GM23338 (cell line): ENCODE data around the gene CAPN15. TPM values are rescaled to one million over a fixed set of nuclear protein-coding genes. Genes with fewer than 3 reads are reported as not detected.

Experiments
- ATAC-seq: fragments of 200-7000 bp; cut with Tn5 transposase; 3 replicates; pipeline ENCODE4 v1.9.1; 2020
- DNase-seq: peaks from one replicate; pipeline ENCODE4 v3.0.0-alpha.2; 2015; ENCODE audit warnings: low spot score
- H2AFZ ChIP-seq: fragments of 200-600 bp; sonication (generic); 2 replicates; pipeline ENCODE4 v1.8.0; 2016; ENCODE audit warnings: antibody characterized with exemption, mild to moderate bottlenecking, moderate library complexity
- H3F3A ChIP-seq: fragments of 200-600 bp; sonication (generic); replicated peaks from 2 replicates; pipeline ENCODE4 v1.8.0; 2017; ENCODE audit warnings: antibody characterized with exemption, mixed run types, low read depth
- H3K27ac ChIP-seq: fragments of 200-600 bp; sonication (generic); 2 replicates; pipeline ENCODE4 v1.6.1; 2016; ENCODE audit warnings: low read depth
- H3K27me3 ChIP-seq: fragments of 200-600 bp; sonication (generic); 2 replicates; pipeline ENCODE4 v1.8.0; 2016; ENCODE audit warnings: mild to moderate bottlenecking, mixed run types, moderate library complexity; ENCODE audit not compliant: insufficient read depth
- H3K36me3 ChIP-seq: fragments of 200-600 bp; sonication (generic); 2 replicates; pipeline ENCODE4 v1.8.0; 2016; ENCODE audit warnings: mild to moderate bottlenecking; ENCODE audit not compliant: insufficient read depth
- H3K4me1 ChIP-seq: fragments of 200-600 bp; sonication (generic); 2 replicates; pipeline ENCODE4 v1.8.0; 2016; ENCODE audit warnings: mild to moderate bottlenecking, moderate library complexity; ENCODE audit not compliant: insufficient read depth
- H3K4me2 ChIP-seq: fragments of 200-600 bp; sonication (generic); 2 replicates; pipeline ENCODE4 v1.7.1; 2017; ENCODE audit warnings: mixed run types
- H3K4me3 ChIP-seq: fragments of 200-600 bp; sonication (generic); 2 replicates; pipeline ENCODE4 v1.6.1; 2016; ENCODE audit warnings: mixed run types
- H3K79me2 ChIP-seq: fragments of 200-600 bp; sonication (generic); replicated peaks from 2 replicates; pipeline ENCODE4 v1.8.0; 2017; ENCODE audit warnings: mild to moderate bottlenecking; ENCODE audit not compliant: insufficient read depth
- H3K9me2 ChIP-seq: fragments of 200-600 bp; sonication (generic); 2 replicates; pipeline ENCODE4 v1.8.0; 2017; ENCODE audit not compliant: insufficient read depth
- H4K20me1 ChIP-seq: fragments of 200-600 bp; sonication (generic); replicated peaks from 2 replicates; pipeline ENCODE4 v1.8.0; 2017; ENCODE audit warnings: mild to moderate bottlenecking; ENCODE audit not compliant: insufficient read depth
- H3K27ac Mint-ChIP-seq: 2 replicates; pipeline ENCODE4 v1.8.0; 2020; ENCODE audit warnings: inconsistent platforms, mild to moderate bottlenecking, moderate library complexity, mixed read lengths
- H3K27me3 Mint-ChIP-seq: 3 replicates; pipeline ENCODE4 v1.8.0; 2022; ENCODE audit warnings: low read depth, mild to moderate bottlenecking, moderate library complexity, mixed read lengths, inconsistent platforms; ENCODE audit not compliant: insufficient read depth, poor library complexity
- H3K36me3 Mint-ChIP-seq: 3 replicates; pipeline ENCODE4 v1.8.0; 2021; ENCODE audit warnings: low read depth, mild to moderate bottlenecking, inconsistent platforms, moderate library complexity, mixed read lengths
- H3K4me1 Mint-ChIP-seq: 3 replicates; pipeline ENCODE4 v1.8.0; 2020; ENCODE audit warnings: mild to moderate bottlenecking, inconsistent platforms, mixed read lengths
- H3K4me3 Mint-ChIP-seq: 3 replicates; pipeline ENCODE4 v1.8.0; 2021; ENCODE audit warnings: moderate library complexity, mild to moderate bottlenecking, inconsistent platforms, mixed read lengths
- H3K9me3 Mint-ChIP-seq: 3 replicates; pipeline ENCODE4 v1.8.0; 2020; ENCODE audit warnings: moderate library complexity, mild to moderate bottlenecking, inconsistent platforms, mixed read lengths
- CREB1 ChIP-seq: fragments of 250-450 bp; sonication (Bioruptor Pico); IDR thresholded peaks from 2 replicates; pipeline ENCODE4 v1.5.0; 2020; ENCODE audit warnings: low read depth, mild to moderate bottlenecking, moderate library complexity
- EZH2 ChIP-seq: fragments of 200-600 bp; sonication (generic); IDR thresholded peaks from one replicate; pipeline ENCODE4 v1.8.0; 2017; ENCODE audit warnings: antibody characterized with exemption, mild to moderate bottlenecking, low read depth; ENCODE audit not compliant: unreplicated experiment
- EZH2phosphoT487 ChIP-seq: fragments of 200-600 bp; sonication (generic); IDR thresholded peaks from one replicate; pipeline ENCODE4 v1.8.1; 2018; ENCODE audit warnings: antibody characterized with exemption; ENCODE audit not compliant: unreplicated experiment
- JUNB ChIP-seq: IDR thresholded peaks from one replicate; pipeline ENCODE4 v1.6.1; 2016; ENCODE audit warnings: antibody characterized with exemption; ENCODE audit not compliant: unreplicated experiment
- NANOG ChIP-seq: IDR thresholded peaks from 2 replicates; pipeline ENCODE4 v1.6.1; 2016; ENCODE audit warnings: antibody characterized with exemption, borderline replicate concordance
- POLR2AphosphoS5 ChIP-seq: IDR thresholded peaks from 2 replicates; pipeline ENCODE4 v1.6.1; 2016; ENCODE audit warnings: antibody characterized with exemption, low read depth
- STAT1 ChIP-seq: IDR thresholded peaks from one replicate; pipeline ENCODE4 v1.6.1; 2016; ENCODE audit warnings: antibody characterized with exemption; ENCODE audit not compliant: unreplicated experiment
- ZNF114 ChIP-seq: fragments of 250-450 bp; sonication (Bioruptor Pico); IDR thresholded peaks from 2 replicates; pipeline ENCODE4 v1.5.0; 2020; ENCODE audit warnings: mild to moderate bottlenecking, moderate library complexity
- ZNF331 ChIP-seq: fragments of 250-450 bp; sonication (Bioruptor Pico); IDR thresholded peaks from 2 replicates; pipeline ENCODE4 v1.5.0; 2020; ENCODE audit warnings: low read depth, mild to moderate bottlenecking, moderate library complexity
- polyA plus RNA-seq: library from polyadenylated mRNA; unstranded; fragments of >200 nt; fragmentation: Nextera tagmentation; extraction: Ambion mirVana; gene quantifications from 2 replicates; pipeline ENCODE4 v1.2.1, GENCODE V29; 2016
- total RNA-seq: library from RNA; depleted of rRNA; stranded (reverse); fragments of >200 nt; shearing (Covaris generic); gene quantifications from 2 replicates; pipeline ENCODE4 v1.2.3, GENCODE V29; 2014
- TF ChIP-seq, protein P1 (sequence below): IDR thresholded peaks from 2 replicates; pipeline ENCODE4 v1.6.1; 2016; ENCODE audit warnings: antibody characterized with exemption
- TF ChIP-seq, protein P2 (sequence below), 2 experiments: fragments of 200-600 bp in 1 of 2; sonication (generic) in 1 of 2; conservative IDR thresholded peaks; 2 replicates each; pipeline versions ENCODE4 v1.5.1 to v1.6.1; 2016 to 2017; ENCODE audit warnings: antibody characterized with exemption in 2 of 2, low read depth in 2 of 2, mild to moderate bottlenecking in 2 of 2, moderate library complexity in 1 of 2
- TF ChIP-seq, protein P3 (sequence below): IDR thresholded peaks from one replicate; pipeline ENCODE4 v1.6.1; 2018; ENCODE audit warnings: antibody characterized with exemption; ENCODE audit not compliant: unreplicated experiment
- TF ChIP-seq, protein P4 (sequence below): fragments of 250-450 bp; sonication (Bioruptor Pico); IDR thresholded peaks from 2 replicates; pipeline ENCODE4 v1.5.0; 2020; ENCODE audit warnings: mild to moderate bottlenecking, moderate library complexity

The CAPN15 gene
- total and polyA plus RNA-seq, 2 experiments from 2014 or later, result 27.3 to 164 TPM

DNA sequence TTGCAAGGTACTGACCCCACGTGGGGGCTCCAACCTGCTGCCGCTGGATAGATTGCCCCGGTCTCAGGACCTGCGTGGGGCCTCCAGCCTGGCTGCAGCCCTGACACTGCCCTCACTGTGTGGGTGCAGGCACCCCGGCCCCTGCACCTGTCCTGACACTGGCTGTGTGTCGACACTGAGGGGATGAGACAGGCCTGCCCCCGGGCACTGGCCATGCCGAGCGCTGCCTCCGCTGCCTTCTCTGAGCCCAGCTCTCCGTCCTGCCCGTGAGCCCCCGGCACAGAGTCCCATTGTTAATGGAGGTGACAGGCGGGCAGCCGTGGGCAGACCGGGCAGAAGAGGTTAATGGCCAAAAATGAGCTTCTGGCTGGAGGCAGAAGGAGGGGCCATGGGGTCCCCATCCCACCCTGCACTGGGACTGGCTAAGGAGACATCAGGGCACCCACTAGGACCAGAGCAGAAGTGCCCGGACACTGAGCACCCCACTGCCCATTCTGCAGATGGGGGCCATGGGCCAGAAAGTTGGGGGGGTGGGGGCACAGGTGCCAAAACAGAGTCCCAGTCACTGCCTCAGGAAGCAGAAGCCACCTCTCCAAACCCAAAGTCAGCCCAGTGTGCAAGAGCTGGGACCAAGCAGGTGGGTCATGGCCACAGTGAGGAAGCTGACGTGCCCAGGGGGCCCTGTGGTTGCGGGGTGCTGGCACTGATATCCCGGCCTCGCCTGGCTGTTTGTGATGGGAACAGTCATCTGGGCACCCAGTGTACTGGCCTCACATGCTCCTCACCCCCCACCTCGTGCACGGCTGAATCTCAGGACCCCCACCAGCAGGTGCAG lies 30.2 kb downstream of the CAPN15 start:
- Histone ChIP-seq H3K36me3 (no peaks in the 10 kb centered on the region), H3F3A (0 out of 2 replicates have a peak, but pooled peaks cover 3% of the 10 kb centered on the region), H3K4me3 (no peak overlapping the region), H2AFZ (no peak overlapping the region), H4K20me1 (no peaks in the 10 kb centered on the region; the same call in 1 of the 2 replicates), H3K9me2 (no peaks in the 10 kb centered on the region), H3K4me2 (no peak overlapping the region), H3K4me1 (no peaks in the 10 kb centered on the region; the same call in 1 of the 2 replicates), H3K79me2 (no peaks in the 10 kb centered on the region), H3K27ac (no peak overlapping the region), H3K27me3 (peaks cover 34% of the 10 kb centered on the region)
- no peak for DNase-seq
- H3K27me3 Mint-ChIP-seq, result peaks cover 16% of the 10 kb centered on the region
- H3K4me1 Mint-ChIP-seq, result no peaks in the 10 kb centered on the region
- TF ChIP-seq STAT1 (no peak), EZH2phosphoT487 (no peak), CREB1 (CRISPR knock-in tag) (no peak), POLR2AphosphoS5 (no peak), NANOG (no peak), ZNF114 (CRISPR knock-in tag) (no peak), JUNB (no peak), EZH2 (no peak), ZNF331 (no peak)
- TF ChIP-seq, protein P1, sequence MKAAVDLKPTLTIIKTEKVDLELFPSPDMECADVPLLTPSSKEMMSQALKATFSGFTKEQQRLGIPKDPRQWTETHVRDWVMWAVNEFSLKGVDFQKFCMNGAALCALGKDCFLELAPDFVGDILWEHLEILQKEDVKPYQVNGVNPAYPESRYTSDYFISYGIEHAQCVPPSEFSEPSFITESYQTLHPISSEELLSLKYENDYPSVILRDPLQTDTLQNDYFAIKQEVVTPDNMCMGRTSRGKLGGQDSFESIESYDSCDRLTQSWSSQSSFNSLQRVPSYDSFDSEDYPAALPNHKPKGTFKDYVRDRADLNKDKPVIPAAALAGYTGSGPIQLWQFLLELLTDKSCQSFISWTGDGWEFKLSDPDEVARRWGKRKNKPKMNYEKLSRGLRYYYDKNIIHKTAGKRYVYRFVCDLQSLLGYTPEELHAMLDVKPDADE, result no peak
- TF ChIP-seq, protein P2, sequence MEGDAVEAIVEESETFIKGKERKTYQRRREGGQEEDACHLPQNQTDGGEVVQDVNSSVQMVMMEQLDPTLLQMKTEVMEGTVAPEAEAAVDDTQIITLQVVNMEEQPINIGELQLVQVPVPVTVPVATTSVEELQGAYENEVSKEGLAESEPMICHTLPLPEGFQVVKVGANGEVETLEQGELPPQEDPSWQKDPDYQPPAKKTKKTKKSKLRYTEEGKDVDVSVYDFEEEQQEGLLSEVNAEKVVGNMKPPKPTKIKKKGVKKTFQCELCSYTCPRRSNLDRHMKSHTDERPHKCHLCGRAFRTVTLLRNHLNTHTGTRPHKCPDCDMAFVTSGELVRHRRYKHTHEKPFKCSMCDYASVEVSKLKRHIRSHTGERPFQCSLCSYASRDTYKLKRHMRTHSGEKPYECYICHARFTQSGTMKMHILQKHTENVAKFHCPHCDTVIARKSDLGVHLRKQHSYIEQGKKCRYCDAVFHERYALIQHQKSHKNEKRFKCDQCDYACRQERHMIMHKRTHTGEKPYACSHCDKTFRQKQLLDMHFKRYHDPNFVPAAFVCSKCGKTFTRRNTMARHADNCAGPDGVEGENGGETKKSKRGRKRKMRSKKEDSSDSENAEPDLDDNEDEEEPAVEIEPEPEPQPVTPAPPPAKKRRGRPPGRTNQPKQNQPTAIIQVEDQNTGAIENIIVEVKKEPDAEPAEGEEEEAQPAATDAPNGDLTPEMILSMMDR (conservative IDR thresholded peaks at IDR 0.05; ENCODE audit: low read depth in 2 of 2), result no peak
- TF ChIP-seq, protein P3, sequence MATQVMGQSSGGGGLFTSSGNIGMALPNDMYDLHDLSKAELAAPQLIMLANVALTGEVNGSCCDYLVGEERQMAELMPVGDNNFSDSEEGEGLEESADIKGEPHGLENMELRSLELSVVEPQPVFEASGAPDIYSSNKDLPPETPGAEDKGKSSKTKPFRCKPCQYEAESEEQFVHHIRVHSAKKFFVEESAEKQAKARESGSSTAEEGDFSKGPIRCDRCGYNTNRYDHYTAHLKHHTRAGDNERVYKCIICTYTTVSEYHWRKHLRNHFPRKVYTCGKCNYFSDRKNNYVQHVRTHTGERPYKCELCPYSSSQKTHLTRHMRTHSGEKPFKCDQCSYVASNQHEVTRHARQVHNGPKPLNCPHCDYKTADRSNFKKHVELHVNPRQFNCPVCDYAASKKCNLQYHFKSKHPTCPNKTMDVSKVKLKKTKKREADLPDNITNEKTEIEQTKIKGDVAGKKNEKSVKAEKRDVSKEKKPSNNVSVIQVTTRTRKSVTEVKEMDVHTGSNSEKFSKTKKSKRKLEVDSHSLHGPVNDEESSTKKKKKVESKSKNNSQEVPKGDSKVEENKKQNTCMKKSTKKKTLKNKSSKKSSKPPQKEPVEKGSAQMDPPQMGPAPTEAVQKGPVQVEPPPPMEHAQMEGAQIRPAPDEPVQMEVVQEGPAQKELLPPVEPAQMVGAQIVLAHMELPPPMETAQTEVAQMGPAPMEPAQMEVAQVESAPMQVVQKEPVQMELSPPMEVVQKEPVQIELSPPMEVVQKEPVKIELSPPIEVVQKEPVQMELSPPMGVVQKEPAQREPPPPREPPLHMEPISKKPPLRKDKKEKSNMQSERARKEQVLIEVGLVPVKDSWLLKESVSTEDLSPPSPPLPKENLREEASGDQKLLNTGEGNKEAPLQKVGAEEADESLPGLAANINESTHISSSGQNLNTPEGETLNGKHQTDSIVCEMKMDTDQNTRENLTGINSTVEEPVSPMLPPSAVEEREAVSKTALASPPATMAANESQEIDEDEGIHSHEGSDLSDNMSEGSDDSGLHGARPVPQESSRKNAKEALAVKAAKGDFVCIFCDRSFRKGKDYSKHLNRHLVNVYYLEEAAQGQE, result no peak
- TF ChIP-seq, protein P4, sequence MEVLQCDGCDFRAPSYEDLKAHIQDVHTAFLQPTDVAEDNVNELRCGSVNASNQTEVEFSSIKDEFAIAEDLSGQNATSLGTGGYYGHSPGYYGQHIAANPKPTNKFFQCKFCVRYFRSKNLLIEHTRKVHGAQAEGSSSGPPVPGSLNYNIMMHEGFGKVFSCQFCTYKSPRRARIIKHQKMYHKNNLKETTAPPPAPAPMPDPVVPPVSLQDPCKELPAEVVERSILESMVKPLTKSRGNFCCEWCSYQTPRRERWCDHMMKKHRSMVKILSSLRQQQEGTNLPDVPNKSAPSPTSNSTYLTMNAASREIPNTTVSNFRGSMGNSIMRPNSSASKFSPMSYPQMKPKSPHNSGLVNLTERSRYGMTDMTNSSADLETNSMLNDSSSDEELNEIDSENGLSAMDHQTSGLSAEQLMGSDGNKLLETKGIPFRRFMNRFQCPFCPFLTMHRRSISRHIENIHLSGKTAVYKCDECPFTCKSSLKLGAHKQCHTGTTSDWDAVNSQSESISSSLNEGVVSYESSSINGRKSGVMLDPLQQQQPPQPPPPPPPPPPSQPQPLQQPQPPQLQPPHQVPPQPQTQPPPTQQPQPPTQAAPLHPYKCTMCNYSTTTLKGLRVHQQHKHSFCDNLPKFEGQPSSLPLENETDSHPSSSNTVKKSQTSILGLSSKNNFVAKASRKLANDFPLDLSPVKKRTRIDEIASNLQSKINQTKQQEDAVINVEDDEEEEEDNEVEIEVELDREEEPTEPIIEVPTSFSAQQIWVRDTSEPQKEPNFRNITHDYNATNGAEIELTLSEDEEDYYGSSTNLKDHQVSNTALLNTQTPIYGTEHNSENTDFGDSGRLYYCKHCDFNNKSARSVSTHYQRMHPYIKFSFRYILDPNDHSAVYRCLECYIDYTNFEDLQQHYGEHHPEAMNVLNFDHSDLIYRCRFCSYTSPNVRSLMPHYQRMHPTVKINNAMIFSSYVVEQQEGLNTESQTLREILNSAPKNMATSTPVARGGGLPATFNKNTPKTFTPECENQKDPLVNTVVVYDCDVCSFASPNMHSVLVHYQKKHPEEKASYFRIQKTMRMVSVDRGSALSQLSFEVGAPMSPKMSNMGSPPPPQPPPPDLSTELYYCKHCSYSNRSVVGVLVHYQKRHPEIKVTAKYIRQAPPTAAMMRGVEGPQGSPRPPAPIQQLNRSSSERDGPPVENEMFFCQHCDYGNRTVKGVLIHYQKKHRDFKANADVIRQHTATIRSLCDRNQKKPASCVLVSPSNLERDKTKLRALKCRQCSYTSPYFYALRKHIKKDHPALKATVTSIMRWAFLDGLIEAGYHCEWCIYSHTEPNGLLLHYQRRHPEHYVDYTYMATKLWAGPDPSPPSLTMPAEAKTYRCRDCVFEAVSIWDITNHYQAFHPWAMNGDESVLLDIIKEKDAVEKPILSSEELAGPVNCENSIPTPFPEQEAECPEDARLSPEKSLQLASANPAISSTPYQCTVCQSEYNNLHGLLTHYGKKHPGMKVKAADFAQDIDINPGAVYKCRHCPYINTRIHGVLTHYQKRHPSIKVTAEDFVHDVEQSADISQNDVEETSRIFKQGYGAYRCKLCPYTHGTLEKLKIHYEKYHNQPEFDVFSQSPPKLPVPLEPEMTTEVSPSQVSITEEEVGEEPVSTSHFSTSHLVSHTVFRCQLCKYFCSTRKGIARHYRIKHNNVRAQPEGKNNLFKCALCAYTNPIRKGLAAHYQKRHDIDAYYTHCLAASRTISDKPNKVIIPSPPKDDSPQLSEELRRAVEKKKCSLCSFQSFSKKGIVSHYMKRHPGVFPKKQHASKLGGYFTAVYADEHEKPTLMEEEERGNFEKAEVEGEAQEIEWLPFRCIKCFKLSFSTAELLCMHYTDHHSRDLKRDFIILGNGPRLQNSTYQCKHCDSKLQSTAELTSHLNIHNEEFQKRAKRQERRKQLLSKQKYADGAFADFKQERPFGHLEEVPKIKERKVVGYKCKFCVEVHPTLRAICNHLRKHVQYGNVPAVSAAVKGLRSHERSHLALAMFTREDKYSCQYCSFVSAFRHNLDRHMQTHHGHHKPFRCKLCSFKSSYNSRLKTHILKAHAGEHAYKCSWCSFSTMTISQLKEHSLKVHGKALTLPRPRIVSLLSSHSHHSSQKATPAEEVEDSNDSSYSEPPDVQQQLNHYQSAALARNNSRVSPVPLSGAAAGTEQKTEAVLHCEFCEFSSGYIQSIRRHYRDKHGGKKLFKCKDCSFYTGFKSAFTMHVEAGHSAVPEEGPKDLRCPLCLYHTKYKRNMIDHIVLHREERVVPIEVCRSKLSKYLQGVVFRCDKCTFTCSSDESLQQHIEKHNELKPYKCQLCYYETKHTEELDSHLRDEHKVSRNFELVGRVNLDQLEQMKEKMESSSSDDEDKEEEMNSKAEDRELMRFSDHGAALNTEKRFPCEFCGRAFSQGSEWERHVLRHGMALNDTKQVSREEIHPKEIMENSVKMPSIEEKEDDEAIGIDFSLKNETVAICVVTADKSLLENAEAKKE (CRISPR knock-in tag), result no peak
- peaks cover 3% of the 10 kb centered on the region; the same call in 1 of the 3 replicates for H3K36me3 Mint-ChIP-seq
- H3K9me3 Mint-ChIP-seq, result no peaks in the 10 kb centered on the region
- no peak overlapping the region for H3K4me3 Mint-ChIP-seq
- H3K27ac Mint-ChIP-seq, result no peak overlapping the region
- no peak for ATAC-seq
